NB4 (cell line): ENCODE results near the gene SPOCK3.

Source experiments
- DNase-seq: peaks from one replicate; pipeline ENCODE4 v3.0.0; 2010; ENCODE audit warnings: low read depth
- H3K4me3 ChIP-seq: one replicate; pipeline ENCODE4 v1.5.1; 2011; ENCODE audit warnings: mild to moderate bottlenecking, low read depth, low read length, moderate library complexity
- MYC ChIP-seq: IDR thresholded peaks from 2 replicates; pipeline ENCODE4 v1.6.1; 2011; ENCODE audit warnings: low read depth, low read length
- POLR2A ChIP-seq: IDR thresholded peaks from 2 replicates; pipeline ENCODE4 v1.6.1; 2011; ENCODE audit warnings: mild to moderate bottlenecking; ENCODE audit not compliant: insufficient read length; ENCODE audit errors: extremely low read depth
- TF ChIP-seq, protein P1 (sequence below): IDR thresholded peaks from one replicate; pipeline ENCODE4 v1.5.1; 2012; ENCODE audit warnings: low read depth, low read length
- TF ChIP-seq, protein P2 (sequence below): IDR thresholded peaks from 2 replicates; pipeline ENCODE4 v1.6.1; 2011; ENCODE audit warnings: low read depth, low read length

Gene SPOCK3

DNA sequence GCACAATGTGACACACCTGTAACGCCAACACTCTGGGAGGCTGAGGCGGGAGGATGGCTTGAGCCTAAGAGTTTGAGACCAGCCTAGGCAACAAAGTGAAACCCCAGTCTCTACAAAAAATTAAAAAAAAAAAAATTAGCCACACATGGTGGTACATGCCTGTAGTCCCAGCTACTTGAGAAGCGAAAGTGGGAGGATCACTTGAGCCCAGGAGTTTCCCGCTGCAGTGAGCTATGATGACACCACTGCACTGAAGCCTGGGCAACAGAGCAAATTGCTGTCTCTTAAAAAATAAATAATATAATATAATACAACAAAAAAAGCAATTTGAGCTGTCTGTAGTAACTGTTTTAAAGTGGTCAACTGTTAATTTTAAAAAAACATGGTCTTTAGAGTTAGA is 13.2 kb downstream of the SPOCK3 start:
- no peak for TF ChIP-seq POLR2A
- H3K4me3 ChIP-seq = no peak overlapping the region
- no peak for DNase-seq

DNA sequence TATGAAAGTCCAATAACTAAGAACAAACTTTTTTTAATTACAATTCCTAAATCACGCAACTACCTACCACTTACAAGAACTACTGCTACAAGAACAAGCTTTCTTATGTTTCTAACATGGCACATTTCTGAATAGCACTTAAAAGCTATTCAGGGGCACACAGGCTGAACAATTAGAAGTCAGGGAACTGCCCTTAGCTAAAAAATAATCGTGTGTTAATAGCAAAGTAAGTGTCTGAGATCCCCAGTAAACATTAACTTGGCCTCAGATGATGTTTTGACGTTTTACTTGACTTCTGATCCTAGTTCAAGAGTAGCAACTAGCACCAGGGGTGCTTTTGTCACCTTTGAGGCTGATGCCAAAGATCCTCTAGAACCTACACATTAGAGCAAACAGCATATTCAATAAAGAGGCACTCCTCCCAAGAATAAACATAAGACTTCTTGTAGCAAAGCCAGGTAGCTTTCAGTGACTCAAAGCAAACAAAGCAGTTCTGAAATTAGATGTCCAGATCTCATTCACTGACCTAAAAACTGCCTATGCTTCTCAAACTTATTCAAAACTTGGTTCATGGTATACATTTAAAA is 16.2 kb downstream of the SPOCK3 start:
- TF ChIP-seq, protein P1, sequence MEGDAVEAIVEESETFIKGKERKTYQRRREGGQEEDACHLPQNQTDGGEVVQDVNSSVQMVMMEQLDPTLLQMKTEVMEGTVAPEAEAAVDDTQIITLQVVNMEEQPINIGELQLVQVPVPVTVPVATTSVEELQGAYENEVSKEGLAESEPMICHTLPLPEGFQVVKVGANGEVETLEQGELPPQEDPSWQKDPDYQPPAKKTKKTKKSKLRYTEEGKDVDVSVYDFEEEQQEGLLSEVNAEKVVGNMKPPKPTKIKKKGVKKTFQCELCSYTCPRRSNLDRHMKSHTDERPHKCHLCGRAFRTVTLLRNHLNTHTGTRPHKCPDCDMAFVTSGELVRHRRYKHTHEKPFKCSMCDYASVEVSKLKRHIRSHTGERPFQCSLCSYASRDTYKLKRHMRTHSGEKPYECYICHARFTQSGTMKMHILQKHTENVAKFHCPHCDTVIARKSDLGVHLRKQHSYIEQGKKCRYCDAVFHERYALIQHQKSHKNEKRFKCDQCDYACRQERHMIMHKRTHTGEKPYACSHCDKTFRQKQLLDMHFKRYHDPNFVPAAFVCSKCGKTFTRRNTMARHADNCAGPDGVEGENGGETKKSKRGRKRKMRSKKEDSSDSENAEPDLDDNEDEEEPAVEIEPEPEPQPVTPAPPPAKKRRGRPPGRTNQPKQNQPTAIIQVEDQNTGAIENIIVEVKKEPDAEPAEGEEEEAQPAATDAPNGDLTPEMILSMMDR = no peak
- no peak for TF ChIP-seq POLR2A
- no peak for TF ChIP-seq MYC
- TF ChIP-seq, protein P2, sequence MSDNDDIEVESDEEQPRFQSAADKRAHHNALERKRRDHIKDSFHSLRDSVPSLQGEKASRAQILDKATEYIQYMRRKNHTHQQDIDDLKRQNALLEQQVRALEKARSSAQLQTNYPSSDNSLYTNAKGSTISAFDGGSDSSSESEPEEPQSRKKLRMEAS = no peak
- no peak overlapping the region for H3K4me3 ChIP-seq
- no peak for DNase-seq

DNA sequence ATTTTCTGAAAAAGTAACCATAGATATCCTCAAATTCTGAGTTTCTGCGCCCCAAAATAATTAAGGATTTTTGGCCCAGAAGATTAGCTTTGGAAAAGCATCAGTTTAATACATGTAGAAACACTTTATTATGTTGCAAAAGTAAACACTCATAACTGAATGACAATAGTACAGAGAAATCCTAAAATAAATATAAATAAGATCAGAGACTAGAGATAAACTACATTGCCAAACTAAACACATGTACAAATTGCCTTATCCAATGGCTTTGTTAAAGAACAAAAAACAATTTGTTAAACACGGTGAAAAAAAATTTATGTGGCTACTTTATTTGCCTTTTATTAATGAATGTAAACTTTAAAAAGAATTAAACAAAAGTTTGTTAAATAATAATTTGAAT is 17.5 kb downstream of the SPOCK3 start:
- DNase-seq = no peak
- TF ChIP-seq, protein P2 = no peak
- TF ChIP-seq, protein P1 = no peak
- TF ChIP-seq POLR2A = no peak
- no peak for TF ChIP-seq MYC
- H3K4me3 ChIP-seq = no peak overlapping the region

DNA sequence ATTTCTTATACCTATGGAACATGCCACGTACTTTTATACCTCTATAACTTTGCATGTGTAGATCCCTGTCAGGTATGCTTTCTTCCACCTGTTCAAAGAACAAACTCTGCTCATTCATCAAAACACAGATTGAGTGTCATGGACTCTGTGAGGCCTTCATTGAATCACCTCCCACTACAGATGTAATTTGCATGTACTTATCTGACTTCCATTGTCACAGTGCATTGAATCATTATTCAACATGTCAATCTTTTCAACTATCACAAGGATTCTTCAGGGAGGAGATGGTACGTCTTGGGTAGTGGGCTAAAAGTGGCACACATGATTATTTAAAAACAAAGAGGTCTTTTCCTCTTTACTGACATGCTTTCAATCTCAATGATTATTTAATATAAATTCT is 24.1 kb downstream of the SPOCK3 start:
- TF ChIP-seq, protein P1 = no peak
- TF ChIP-seq, protein P2 = no peak
- TF ChIP-seq MYC (no peak), POLR2A (no peak)
- no peak overlapping the region for H3K4me3 ChIP-seq
- no peak for DNase-seq

DNA sequence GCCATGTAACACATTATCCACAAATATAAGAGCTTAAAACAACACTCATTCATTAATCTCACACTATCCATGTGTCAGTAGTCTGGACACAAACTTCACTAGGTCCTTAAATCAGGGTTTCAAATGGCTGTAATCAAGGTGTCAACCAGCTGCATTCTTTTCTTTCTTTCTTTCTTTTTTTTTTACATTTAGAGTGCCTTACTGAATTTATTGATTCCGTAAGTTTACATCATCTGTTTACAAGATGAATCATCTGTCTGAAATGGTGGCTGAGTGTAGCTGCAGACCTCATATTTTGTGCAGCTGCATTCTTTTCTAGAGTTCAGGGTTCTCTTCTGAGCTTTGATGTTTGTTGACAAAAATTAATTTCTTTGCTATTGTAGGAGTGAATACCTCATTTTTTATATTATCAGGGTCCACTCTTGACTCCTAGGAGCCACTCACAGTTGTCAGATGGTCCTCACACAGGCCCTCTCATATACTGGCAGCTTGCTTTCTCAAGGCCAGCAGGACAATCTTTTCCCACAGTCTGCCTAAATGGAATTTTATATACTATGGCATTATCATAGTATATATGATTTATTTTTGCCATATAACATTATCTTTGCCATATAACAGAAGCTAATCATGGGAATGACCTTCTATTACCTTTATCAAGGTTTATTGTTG is 37.8 kb downstream of the SPOCK3 start:
- TF ChIP-seq, protein P1 = no peak
- TF ChIP-seq MYC = no peak
- TF ChIP-seq, protein P2 = no peak
- TF ChIP-seq POLR2A = no peak
- no peak overlapping the region for H3K4me3 ChIP-seq
- no peak for DNase-seq

DNA sequence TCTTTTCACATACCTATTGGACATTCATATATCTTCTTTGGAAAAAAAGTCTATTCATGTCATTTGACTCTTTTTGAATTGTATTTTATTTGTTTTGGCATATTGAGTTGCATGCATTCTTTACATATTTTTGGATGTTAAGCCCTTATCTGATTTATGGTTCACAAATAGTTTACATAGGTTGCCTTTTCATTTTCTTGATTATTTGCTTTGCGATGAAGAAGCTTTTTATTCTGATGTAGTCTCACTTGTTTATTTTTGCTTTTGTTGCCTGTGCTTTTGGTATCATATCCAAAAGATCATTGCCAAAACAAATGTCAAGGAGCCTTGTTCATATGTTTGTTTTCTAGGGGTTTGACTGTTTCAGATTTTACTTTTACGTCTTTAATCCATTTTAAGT is 43.9 kb downstream of the SPOCK3 start:
- no peak overlapping the region for H3K4me3 ChIP-seq
- DNase-seq = no peak
- TF ChIP-seq MYC = no peak
- TF ChIP-seq, protein P2 = no peak
- TF ChIP-seq POLR2A = no peak
- TF ChIP-seq, protein P1 = no peak
